GM21360 (cell line): Measurements from ENCODE around the gene CRYBB1.

Experiments used
- ATAC-seq: cut with Tn5 transposase; IDR thresholded peaks from one replicate; pipeline ENCODE4 v1.9.1; 2021; ENCODE audit warnings: mild to moderate bottlenecking, moderate library complexity; ENCODE audit not compliant: unreplicated experiment

The CRYBB1 gene

DNA sequence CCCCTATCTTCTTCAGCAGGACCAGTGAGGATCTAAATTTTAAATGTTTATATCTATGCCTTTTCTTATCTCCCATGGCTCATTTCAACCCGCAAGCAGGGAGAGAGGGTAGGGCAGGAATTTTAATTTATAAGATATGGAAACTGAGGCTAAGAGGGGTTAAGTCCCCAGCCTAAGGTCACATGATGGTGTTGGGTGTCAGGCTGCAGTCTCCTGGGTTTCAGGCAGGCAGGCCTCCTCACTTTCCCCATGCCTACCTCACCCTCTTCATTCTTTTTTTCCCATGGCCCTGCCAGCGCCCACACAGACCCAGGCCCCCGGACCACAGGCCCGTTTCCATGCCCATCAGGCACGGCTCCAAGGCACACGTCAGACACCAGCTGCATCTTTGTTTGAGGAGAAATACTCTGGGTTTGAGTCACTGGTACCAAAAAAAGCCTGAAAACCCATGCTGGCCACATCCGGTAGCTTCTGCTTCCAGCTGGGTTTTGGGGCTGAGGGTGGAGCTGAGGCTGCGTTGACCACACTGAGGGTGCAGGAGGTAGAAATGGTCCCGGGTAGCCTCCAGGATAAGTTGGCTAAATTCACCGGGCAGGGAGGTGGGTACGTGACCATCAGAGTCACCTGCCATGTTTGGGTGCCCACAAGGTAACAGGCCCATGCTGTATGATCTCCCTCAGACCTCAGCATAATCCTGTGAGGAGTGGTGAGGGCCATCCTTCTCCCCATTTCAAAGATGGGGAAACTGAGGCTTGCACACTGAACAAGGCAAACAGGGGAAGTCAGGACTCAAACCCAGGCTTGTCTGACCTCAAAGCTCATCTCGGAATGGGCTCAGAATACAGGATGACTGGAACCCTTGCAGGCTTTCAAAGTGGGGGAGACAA is 7.5 kb downstream of the CRYBB1 start:
- ATAC-seq, result peak; percentile 79

DNA sequence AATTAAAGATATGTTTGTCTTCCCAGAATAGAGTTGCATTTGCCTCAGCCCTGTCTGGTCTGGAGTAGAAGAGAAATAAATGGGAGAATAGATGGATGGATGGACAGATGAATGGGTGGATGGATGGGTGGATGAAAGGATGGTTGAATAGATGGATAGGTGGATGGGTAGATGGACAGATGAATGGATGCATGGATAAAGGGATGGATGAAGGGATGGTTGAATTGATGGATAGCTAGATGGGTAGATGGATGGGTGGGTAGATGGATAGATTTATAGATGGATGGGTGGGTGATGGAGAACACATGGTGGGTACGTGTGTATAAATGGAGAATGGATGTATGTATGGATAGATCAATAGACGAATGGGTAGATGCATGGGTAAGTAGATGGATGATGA is 8.5 kb downstream of the CRYBB1 start:
- ATAC-seq, result no peak

DNA sequence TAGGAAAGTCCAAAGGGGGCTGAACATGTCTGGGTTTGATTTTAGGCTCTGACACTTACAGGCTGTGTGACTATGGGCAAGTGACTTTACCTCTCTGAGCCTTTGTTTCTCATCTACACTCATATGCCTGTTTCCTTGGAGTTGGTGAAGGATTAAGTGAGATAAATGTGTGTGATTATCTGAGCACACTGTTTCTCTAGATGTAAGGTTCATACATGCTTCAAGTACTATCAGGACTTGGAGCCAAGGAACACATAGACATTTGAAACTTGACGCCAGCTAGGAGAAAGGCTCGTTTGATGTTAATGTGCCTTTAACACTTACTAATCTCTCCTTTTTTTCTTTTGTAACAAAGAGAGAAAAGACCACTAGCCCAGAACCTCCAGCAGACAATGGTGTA is 9.7 kb downstream of the CRYBB1 start:
- no peak for ATAC-seq

DNA sequence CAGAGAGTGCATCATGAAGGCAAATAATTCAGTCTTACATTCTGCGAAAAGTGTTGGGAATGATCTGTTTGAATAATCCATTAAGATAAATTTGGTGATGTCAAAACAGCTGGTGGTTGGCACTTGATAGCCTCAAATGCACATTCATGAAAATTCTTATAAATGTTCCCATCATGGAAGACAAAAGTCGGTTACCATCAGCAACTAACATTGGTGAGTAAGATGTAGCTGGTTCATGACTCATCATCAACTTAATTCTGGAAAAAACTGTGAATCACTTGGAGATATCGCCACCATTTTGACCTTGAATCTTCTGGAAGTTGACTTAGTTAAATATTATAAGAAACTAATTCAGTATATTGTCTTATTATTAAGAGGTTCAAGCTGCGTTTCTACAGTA is 11.2 kb downstream of the CRYBB1 start:
- ATAC-seq, result no peak

DNA sequence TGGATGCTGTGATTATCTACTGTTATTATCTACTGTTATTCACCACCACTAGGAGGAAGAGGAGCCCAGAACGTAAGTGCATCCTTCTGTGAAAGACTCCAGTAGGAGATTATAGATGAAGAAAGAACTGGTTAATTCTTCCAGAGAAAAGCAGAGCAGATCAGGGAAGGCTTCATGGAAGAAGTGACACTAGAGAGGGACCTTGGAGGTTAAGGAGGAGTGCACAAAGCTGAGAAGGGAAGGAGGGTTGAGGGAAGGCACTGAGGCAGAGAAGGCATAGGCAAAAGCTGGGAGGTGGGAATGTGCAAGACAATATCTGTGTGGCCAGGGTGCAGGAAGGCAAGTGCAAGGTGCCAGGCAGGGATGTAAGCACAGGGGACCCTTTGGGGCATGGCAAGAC is 13.5 kb downstream of the CRYBB1 start:
- no peak for ATAC-seq

DNA sequence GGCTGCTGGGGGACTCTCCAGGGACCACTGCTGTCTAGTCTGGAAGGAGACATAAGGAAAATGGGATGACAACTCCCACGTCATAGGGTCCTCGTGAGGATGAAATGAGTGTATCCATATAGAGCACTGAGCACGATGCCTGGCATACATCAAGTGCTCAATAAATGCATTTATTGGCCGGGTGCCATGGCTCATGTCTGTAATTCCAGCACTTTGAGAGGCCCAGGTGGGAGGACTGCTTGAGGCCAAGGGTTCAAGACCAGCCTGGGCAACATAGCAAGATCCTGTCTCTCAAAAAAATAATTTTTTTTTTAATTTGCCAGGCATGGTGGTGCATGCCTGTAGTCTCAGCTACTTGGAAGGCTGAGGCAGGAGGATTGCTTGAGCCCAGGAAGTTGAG is 15.7 kb downstream of the CRYBB1 start:
- no peak for ATAC-seq

DNA sequence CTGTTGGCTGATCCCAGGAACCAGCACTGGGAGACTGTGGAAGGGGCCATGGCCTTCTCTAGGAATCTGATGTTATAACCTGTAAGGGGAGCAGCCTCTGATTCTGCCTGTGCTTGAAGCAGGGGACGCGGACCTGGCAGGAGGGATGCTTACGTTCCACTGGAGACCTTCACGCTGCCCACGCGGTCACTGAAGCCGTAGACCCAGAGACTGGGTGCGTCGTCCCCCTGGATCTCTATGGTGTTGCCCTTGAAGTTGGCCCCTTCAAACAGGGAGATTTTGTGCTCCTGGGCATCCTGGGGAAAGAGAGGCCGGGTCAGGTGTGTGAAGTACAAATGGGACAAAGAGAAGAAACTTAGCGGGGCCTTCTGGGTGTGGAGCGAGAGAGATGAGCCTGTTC is 16.1 kb downstream of the CRYBB1 start:
- no peak for ATAC-seq

DNA sequence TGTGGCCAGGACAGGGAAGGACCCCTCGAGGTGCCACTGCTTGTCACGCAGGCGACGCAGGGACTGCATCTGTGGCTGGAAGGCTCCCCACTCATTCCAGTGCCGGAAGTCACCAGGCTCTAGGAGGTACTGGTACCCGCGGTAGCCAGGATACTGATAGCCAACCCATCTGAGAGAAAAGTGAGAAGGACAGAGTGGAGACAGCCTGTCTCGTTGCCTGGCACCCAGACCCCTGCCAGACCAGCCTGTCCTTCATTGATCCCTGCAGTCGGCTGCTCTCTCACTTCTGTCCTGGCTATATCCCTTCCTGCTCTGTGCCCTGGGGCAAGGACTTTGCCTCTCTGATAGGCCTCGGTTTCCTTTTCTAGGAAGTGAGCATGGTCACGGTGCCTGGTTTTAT is 18.3 kb downstream of the CRYBB1 start:
- ATAC-seq, result no peak

DNA sequence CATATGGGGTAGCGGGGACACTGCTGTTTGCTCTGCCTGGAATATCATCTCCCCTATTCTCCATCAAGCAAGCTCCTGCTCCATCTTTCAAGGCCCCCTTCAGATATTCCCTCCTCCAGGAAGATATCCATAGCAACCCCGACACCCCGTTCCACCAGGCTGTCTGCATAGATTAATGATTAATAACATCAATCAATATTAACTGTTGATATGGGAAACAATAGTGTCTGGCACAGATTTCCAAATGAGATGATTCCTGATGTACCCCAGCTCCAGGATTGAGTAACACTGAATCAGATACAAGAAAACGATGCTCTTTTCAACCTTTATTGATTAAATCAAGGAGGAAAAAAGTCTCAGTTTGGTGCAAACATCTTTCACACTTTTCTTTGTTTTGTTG is 20.3 kb downstream of the CRYBB1 start:
- ATAC-seq, result no peak

DNA sequence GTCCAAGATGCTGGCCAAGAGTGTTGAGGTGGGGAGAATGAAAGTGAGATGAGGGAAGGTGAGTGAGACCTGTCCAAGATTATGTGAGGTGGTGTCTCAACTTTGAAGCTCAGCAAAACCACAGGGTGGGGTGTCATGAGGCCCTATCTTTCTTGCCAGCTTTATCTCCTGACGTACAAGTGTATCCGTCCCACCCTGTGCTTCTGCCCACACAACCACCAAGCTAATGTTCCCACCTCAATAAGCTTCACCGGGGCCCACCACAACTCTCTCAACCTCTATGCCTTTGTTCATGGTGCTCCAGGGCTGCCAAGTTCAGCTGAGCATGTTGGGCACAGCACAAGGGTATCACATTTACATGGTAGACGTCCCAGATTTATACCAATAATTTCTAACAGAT is 20.8 kb downstream of the CRYBB1 start:
- ATAC-seq, result no peak

DNA sequence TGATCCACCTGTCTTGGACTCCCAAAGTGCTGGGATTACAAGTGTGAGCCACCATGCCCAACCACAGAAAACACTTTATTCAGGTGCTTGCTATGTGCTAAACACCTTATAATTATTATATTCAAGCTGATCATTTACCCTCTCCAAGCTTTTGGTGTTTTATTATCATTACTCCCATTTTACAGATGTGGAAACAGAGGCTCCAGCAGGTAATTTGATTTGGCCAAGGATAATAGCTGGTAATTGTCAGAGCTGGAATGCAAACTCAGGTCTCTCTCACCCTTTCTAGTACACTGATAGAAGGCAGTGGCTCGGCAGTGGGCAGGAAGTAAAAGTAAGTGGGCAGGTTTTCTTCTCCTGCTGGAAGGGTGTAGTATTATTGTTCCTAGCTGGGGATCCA is 24.1 kb downstream of the CRYBB1 start:
- ATAC-seq, result no peak

DNA sequence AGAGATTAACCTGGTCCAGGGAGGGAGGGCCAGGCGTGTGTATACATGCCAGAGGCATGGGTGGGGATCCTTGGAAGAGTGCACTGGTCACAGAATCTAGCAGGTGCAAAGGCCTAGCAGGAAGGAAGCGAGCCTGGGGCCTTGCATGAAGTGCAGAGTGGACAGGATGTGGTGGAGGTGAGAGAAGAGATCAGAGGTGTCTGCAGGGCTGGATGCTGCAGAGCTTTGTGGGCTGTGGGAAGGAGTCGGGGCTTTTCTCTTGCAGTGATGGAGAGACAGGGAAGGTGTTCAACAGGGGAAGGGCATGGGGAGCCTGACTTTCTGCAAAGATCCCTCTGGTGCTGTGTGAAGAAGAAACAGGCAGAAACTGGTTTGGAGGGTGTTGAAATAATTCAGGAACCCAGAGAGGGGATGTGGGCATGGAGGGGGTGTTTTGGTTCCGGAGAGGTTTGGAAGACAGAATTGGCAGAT is 25.4 kb downstream of the CRYBB1 start:
- ATAC-seq, result no peak

DNA sequence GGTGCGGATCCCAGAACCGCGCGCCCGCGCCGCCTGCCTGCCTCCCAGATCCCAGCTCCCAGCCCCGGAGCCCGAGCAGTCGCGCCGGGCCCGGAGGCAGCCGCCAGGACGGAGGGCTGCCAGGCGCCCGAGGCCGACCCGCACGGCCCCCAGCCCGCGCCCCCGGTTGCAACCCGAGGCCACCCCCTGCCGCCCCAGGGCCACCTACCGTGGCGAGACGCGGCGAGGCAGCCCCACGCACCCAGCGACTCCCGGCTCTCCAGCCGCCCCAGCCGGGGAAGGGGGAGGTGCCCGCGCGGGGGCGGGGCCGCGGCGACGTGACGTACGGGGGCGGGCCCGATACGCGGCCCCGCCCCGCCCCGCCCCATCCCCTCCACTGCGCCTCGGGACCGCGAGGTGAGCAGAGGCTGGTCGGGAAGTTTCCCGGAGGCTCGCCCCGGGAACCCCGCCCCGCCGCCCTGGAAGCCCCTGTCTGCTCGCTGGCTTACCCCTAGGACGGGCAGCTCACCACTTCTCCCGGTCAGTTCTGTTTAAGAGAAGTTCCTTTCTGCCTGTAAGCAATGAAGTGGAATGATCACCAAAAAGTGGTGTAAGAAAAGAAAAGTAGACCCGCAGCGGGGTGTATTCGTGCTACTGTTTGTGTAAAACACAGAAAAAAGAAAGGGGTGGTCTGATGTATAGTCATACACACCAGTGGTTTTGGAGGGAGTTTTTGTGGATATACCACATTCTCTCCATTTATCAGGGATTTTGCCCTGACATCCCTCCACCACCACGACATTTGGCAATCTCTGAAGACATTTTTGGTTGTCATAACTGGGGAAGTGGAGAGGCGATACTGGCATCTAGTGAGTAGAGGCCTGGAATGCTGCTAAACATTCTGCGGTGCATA is 27.7 kb downstream of the CRYBB1 start, which contains the start of gene TPST2:
TSS of gene TPST2 (minus strand) at position 288 of the 892 bp plus-strand sequence. CDS start 48,502 bp downstream, outside the sequence.
- peak; percentile 53 for ATAC-seq

DNA sequence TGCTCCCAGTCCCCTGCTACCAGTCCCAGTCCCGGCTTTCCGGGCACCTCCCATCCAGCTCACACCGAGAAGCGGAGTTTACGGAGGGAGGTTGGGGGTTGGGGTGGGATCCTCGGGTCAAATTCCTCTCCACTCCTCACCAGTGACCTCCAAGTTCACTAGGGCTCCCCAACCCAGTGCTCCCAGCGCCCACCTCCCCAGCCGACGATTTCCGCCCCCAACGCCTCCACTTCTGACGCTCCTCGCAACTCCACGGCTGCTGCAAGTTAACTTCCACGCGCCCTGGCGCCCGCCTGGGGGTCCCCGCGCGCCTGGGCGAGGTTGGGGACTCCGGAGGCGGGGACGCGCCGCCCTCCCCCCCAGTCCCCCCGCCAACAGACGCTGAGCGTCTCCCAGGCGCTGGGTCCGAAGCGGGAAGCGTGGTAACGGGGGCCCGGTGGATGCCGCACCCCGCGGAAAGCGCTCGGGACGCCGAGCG is 28.4 kb downstream of the CRYBB1 start:
- peak; percentile 22 for ATAC-seq

DNA sequence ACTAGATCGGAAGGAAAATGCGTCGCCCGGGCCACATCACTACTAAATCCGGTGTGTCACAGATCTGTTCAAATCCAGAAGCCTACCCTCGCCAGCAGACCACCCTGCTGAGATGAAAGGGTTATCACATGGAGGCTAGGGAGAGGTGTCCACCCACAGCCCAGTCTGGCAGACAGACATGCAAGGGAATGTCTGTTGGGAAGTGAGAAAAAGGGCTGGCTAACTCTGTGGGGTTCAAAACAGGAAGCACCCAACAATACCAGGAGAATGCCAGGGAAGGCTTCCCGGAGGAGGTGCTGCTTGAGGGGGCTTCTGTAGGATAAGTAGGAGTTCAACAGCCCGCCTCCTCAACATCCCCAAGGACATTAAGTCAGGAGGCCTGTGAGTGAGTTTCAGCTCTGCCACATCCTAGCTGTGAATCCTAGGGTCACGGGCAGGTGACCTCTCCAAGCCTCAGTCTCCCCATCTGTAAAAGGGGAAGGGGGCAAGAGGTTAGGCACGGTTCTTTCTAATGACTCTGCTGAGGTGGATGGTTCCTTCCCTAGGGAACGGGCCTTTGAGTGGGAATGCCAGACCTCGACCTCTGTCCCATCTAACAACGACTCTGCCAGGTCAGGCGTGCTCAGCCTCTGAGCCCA is 29.0 kb downstream of the CRYBB1 start:
- ATAC-seq, result no peak

DNA sequence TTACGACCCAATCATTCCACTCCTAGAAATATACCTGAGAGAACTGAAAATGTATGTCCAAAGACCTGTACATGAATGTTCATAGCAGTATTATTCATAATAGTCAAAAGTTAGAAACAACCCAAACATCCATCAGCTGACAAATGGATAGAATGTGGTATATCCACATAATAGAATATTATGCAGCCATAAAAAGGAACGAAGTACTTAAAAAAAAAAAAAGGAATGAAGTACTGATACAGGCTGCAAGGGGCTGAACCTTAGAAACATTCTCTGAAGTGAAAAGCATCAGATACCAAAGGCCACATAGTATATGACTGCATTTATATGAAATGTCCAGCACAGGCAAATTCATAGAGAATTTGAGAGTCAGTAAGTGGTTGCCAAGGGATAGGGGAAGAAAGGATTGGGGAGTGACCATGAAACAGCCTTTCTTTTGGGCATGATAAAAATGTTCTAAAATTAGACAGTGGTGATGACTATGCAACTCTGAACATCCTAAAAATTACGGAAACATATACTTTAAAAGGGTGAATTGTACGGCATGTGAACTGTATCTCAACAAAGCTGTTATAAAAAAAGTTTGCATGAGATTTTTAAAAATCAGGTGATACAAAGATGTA is 29.7 kb downstream of the CRYBB1 start:
- ATAC-seq, result no peak

DNA sequence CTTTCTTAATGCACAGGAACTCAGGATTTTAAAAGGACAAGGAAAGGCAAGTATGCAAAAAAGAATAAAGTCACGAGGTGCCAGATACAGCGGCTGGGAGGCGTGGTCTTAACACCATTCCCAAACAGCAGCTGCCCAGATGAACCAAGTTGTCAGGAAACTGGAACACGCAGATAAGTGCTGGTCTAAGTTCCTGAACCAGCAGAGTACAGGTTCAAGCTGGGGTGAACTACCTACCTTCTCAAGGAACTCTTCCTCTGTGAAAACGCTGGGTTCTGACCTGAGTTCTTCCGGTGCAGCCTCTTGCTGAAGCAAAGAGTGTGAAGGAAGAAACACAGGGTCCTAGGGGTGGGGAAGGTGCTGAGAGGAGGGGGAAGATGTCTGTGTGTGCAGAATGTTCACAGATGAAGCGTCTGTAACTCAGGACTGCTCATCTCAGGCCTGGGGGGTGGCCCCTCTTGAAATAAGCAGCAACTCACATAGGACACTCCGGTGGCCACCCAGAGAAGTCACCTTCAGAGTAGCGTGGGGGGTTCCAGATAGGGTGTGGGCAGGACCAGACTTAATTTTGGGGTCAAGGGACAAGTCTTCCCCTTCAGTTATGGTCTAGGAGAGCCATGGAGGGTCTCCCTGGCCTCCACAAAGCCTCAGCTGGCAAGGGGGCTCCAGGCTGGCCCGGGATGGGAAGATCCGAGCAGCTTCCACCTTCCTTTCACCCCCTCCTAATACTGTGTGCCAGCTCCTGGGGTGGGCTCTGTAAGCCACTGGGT is 31.1 kb downstream of the CRYBB1 start:
- no peak for ATAC-seq

DNA sequence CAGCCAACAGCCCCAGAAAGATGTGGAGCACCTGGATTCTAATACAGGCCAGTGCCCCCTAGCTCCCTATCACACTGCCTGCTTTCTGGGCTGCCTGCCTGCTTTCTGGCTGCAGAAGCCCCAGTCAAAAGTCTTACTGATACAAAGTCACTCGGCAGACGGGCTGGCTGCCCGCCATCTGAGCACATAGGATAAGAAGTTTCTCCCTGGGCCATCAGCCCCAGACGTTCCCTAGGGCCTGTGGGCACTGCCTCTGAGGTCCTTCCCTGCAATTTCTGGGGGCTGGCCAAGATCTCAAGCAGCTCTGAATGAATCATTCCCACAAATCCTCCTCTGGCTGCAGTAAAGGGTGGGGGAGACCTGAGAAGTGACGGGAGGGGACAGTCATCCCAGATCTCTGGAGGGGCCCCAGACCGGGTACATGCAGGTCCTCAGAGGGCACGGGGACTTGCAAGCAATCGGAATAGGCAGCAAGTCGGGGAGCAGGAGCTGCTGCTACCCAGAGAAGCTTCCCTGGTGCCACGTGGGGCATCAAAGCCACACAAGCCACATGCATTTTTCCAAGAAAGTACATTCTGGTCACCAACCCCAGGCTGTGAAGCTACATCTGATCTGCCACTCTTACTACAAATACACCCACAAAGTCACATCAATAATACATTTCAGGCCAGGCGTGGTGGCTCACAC is 32.6 kb downstream of the CRYBB1 start:
- no peak for ATAC-seq

DNA sequence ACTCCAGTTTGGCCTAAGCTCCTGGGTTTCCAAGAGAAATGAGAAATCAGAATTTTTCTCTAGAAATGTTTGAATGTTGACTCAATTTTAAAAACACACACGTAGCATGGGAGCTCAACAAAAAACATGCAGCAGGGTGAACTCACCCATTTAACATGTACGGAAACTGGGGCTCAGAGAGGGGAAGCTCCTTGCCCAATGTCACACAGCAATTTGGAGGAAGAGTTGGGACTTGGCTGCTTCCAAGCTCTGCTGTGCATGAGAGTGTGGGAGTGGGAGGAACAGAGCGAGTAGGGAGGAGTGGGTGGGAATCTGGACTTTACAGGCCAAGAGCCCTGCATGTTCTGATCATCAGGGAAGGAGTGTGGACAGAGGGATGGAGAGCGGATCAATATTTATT is 33.8 kb downstream of the CRYBB1 start:
- no peak for ATAC-seq
